Stomach smooth muscle (tissue), 2 donors: ENCODE data around the gene DENR.
"Not testable (repeated sequence)": the region's sequence is repeated elsewhere in the genome, so short reads cannot be mapped to it uniquely, and the experiment has no call there.

Source experiments
- H3K27ac ChIP-seq: one replicate; pipeline ENCODE4 v1.7.0; 2013; ENCODE audit warnings: mild to moderate bottlenecking, low read length, inconsistent platforms
- H3K27me3 ChIP-seq, 2 donors: one replicate each; pipeline ENCODE4 v1.7.0; 2013; ENCODE audit warnings: low read length in 2 of 2; ENCODE audit not compliant: insufficient read depth in 2 of 2, control insufficient read depth in 1 of 2
- H3K36me3 ChIP-seq, 2 donors: one replicate each; pipeline ENCODE4 v1.7.0; 2013; ENCODE audit warnings: low read length in 2 of 2; ENCODE audit not compliant: control insufficient read depth in 2 of 2, insufficient read depth in 2 of 2
- H3K4me1 ChIP-seq: one replicate; pipeline ENCODE4 v1.7.0; 2013; ENCODE audit warnings: low read length; ENCODE audit not compliant: control insufficient read depth, insufficient read depth
- H3K4me3 ChIP-seq, 2 donors: one replicate each; pipeline ENCODE4 v1.7.0; 2013; ENCODE audit warnings: low read length in 2 of 2
- H3K9ac ChIP-seq, 2 donors: one replicate each; pipeline ENCODE4 v1.7.0; 2013; ENCODE audit warnings: low read length in 2 of 2, mild to moderate bottlenecking in 1 of 2
- H3K9me3 ChIP-seq, 2 donors: one replicate each; pipeline ENCODE4 v1.7.0; 2013; ENCODE audit warnings: low read length in 2 of 2; ENCODE audit not compliant: control insufficient read depth in 2 of 2
- donor health status: healthy.
- donor health status: Pancreatic carcinoma.

The DENR gene

DNA sequence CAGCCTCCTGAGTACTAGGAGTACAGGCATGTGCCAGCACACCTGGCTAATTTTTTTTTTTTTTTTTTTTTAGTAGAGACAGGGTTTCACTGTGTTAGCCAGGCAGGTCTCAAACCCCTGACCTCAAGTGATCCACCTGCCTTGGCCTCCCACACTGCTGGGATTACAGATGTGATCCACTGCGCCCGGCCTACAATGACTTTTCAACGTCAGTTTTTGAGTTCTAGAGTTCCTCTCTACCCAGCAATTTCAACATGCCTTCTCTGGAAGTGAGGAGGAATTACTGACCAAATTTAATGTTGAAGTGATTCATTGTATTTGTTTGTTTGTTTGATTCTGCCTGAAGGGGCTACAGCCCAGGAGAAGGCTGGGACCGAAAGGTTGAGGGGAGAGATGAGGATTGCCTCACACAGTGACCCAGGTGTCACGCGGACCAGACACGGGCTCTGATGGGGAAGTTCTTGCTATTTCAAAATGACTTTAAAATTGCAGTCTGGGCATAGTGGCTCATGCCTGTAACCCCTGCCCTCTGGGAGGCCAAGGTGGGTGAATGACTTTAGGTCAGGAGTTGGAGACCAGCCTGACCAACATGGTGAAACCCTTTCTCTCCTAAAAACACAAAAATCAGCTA lies 8.6 kb upstream of the DENR start:
- H3K4me3 ChIP-seq = no peak overlapping the region
- H3K9ac ChIP-seq = no peak overlapping the region
- no peaks in the 10 kb centered on the region for H3K36me3 ChIP-seq
- no peaks in the 10 kb centered on the region for H3K27me3 ChIP-seq
- no peaks in the 10 kb centered on the region for H3K4me1 ChIP-seq
- no peaks in the 10 kb centered on the region for H3K9me3 ChIP-seq
- no peak overlapping the region for H3K27ac ChIP-seq

DNA sequence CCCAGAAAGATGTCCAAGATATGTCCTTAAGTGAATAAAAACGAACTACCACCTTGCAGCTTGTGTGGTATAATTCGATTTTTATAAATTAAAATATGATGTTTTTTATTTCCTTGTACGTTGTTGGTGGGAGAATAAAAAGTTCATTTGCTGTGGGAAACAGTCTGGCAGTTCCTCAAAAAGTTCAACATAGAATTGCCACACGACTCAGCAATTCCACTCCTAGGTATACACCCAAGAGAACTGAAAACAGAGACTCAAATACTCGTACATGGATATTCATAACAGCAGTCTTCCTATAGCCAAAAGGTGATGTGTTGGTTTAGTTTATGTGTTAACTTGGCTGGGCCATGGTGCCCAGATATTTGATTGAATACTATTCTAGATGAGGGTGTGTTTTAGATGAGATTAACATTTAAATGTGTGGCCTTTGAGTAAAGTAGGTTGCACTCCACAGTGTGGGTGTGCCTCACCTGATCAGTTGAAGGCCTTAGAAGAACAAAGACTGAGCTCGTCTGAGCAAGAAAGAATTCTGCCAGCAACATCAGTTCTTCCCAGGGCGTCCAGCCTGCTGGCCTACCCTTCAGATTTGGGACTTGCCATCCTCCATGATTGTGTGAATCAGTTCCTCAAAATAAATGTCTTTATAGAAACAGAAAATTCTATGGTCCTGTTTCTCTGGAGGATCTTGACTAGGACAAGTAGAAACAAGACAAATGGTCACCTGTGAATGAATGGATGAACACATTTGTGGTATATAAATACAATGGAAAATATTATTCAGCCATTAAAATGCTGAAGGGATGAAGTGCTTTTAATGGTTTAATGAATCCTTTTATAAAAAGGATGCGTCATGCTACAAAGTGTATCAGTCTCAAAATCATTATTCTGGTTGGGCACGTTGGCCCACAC lies 5.1 kb upstream of the DENR start:
- no peaks in the 10 kb centered on the region for H3K36me3 ChIP-seq
- H3K4me1 ChIP-seq = no peaks in the 10 kb centered on the region
- H3K4me3 ChIP-seq = no peak overlapping the region
- no peaks in the 10 kb centered on the region for H3K27me3 ChIP-seq
- no peak overlapping the region for H3K27ac ChIP-seq
- H3K9me3 ChIP-seq = no peaks in the 10 kb centered on the region
- H3K9ac ChIP-seq = no peak overlapping the region

DNA sequence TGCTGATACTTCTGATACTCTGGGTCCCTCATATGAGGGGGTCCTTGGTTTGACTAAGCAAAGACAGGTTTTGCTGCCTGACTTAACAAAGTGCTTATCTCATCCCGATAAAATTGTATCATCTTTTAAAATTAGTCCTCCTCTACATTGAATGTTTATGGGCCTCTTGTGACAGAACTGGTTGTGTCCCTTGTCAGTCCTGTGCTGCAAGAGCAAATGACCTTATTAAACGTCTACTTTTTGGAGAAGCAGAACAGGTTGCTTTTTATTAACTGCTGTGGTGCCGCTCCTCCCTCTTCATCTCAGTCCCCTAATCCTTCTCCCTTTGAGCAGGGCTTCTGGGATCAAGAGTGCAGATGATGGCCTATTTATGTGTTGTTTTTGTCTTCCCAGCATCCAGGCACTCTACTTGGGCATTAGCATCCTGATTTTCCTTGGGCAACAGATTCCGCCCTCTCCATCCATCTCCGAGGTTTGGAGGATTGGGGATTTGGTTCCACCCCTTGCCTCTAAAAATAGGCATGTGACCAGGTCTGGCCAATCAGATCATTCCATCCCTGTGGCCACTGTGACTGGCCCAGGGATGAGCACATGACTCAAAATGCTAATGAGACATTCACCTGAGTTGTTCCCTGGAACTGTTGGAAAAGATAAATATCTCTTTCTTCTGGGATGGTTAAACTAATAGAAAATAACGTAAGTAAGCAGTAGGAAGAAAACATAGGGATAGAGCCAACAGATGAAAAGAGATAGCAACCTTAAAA lies 2.9 kb upstream of the DENR start:
- no peak overlapping the region for H3K27ac ChIP-seq
- peaks cover 11% of the 10 kb centered on the region for H3K4me1 ChIP-seq
- no peak overlapping the region for H3K9ac ChIP-seq
- no peaks in the 10 kb centered on the region for H3K9me3 ChIP-seq
- peaks cover 2 to 6% of the 10 kb centered on the region in 2 donors for H3K36me3 ChIP-seq
- no peaks in the 10 kb centered on the region for H3K27me3 ChIP-seq
- no peak overlapping the region for H3K4me3 ChIP-seq

DNA sequence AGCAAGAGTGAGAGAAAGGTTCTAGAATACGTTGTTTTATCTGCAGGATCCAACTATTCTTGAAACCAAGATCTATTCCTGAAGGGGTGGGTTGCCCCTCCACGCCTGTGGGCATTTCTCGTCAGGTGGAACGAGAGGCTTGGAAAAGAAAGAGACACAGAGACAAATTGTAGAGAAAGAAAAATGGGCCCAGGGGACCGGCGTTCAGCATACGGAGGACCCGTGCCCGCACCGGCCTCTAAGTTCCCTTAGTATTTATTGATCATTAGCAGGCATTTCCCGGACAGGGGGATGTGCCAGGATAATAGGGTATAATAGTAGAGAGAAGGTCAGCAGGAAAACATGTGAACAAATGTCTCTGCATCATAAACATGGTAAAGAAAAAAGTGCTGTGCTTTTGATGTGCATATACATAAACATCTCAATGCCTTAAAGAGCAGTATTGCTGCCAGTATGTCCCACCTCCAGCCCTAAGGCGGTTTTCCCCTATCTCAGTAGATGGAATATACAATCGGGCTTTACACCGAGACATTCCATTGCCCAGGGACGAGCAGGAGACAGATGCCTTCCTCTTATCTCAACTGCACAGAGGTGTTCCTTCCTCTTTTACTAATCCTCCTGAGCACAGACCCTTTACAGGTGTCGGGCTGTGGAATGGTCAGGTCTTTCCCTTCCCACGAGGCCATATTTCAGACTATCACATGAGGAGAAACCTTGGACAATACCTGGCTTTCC lies 1.7 kb upstream of the DENR start:
- peaks cover 11% of the 10 kb centered on the region for H3K4me1 ChIP-seq

DNA sequence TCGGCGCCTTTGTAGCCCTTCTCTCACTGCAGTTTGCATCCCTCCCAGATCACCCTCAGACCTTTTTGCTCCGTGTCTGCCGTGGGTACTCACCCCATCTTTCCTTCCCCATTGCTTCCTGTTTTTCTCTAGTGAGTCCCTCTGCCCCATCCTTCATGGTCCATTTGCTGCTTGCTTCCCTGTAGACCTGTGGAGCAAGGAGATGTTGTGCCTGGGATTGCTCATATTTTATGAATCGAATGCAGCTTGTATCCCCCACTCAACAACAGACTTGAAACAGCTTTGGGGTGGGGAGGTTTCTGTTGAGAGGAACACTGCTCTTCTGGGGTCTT lies 661 bp downstream of the DENR start:
- Histone ChIP-seq H3K4me1 (peaks cover 11% of the 10 kb centered on the region), H3K27ac (peak overlapping the region; percentile 69), H3K9ac (peak overlapping the region; percentile 96 to 97), H3K27me3 (no peaks in the 10 kb centered on the region), H3K9me3 (no peaks in the 10 kb centered on the region), H3K36me3 (peaks cover 8 to 18% of the 10 kb centered on the region in 2 donors), H3K4me3 (peak overlapping the region; percentile 77 to 91)

More for the DNA sequence above, 1.7 kb upstream of the DENR start:
- peaks cover 6 to 13% of the 10 kb centered on the region in 2 donors for H3K36me3 ChIP-seq
- not testable (repeated sequence) for H3K4me3 ChIP-seq, H3K27me3 ChIP-seq, H3K27ac ChIP-seq, H3K9me3 ChIP-seq, H3K9ac ChIP-seq

DNA sequence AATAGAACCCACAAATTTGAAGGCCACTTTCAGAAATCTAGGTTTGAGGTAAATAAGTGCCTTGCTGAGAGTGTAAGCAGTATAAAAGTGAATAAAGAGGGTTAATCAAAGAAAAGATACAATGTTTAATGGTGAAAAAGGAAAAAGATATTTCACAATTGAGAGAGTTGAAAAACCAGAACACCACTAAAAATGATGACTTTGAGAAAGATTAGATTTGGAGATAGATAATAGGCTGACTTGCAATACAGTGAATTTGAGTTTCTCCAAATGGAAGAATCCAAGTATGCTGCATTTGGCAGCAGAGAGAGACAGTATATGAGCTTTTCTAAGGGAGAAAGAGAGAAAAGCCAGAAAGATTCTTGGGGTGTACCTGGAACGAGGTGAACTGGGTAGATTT lies 2.2 kb downstream of the DENR start:
- Histone ChIP-seq H3K4me3 (no peak overlapping the region), H3K36me3 (peaks cover 11 to 23% of the 10 kb centered on the region in 2 donors), H3K9ac (peak overlapping the region in 1 of 2 donors; percentile 96), H3K27me3 (no peaks in the 10 kb centered on the region), H3K27ac (no peak overlapping the region), H3K9me3 (no peaks in the 10 kb centered on the region), H3K4me1 (peaks cover 11% of the 10 kb centered on the region)

DNA sequence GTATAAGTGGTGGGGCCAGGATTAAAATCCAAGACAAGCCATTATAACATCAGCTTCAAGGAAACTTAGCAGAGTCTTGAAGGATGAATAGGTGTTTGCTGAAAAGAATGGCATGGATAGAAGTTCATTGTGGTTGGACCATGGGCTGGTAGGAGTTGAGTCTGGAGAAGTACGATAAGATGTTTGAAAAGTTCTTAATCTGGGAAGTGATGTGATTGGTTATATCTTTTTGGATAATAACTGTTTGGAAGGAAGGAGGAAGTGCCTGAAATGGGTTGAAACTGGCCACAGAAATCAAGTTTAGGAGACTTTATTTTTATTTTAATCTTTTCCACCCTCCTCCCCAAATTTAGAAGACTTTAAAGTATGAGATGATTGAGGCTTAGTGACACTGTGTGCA lies 4.9 kb downstream of the DENR start:
- Histone ChIP-seq H3K4me1 (peaks cover 11% of the 10 kb centered on the region), H3K9ac (no peak overlapping the region), H3K4me3 (no peak overlapping the region), H3K9me3 (no peaks in the 10 kb centered on the region), H3K27me3 (no peaks in the 10 kb centered on the region), H3K27ac (no peak overlapping the region), H3K36me3 (peaks cover 13 to 23% of the 10 kb centered on the region in 2 donors)

DNA sequence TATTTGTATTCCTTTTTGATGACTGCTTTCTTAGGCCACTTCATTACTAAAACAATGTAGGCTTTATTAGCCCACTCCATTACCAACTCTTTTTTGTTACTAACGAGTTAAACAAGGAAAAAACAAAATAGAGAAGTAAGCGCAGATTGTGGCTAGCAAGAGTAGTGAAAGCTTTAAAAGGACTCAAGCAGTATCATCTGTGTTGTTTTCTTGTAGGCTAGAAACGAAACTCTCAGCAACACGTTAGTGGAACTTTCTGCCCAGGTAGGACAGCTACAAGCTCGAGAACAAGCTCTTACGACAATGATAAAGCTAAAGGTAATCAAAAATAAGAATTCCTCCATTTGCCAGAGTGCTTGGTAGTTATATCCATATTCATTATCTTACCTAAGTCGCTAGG lies 32.9 kb downstream of the DENR start:
- no peaks in the 10 kb centered on the region for H3K9me3 ChIP-seq
- H3K36me3 ChIP-seq = no peaks in the 10 kb centered on the region
- H3K27me3 ChIP-seq = no peaks in the 10 kb centered on the region
- no peaks in the 10 kb centered on the region for H3K4me1 ChIP-seq
- no peak overlapping the region for H3K27ac ChIP-seq
- H3K9ac ChIP-seq = no peak overlapping the region
- H3K4me3 ChIP-seq = no peak overlapping the region

DNA sequence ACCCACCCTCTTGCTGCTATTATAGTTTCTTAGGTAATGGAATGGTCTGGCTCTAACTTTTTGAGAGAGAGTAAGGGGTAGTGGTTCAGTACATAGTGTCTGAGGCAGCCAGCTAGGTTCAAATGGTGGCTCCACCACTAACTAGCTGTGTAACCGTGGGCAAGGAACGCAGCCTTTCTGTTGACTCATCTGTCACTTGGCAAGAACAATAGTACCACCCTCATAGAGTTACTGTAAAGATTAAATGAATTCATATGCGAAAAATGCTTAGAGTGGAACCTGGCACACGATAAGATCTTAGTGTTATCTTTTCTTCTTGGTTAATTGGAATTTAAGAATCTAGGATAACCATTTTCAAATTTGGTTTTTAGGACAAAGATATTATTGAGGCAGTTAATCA lies 35.8 kb downstream of the DENR start:
- no peak overlapping the region for H3K27ac ChIP-seq
- no peaks in the 10 kb centered on the region for H3K27me3 ChIP-seq
- no peak overlapping the region for H3K9ac ChIP-seq
- no peak overlapping the region for H3K4me3 ChIP-seq
- no peaks in the 10 kb centered on the region for H3K36me3 ChIP-seq
- no peaks in the 10 kb centered on the region for H3K4me1 ChIP-seq
- no peaks in the 10 kb centered on the region for H3K9me3 ChIP-seq

- Histone ChIP-seq H3K9me3 (no peaks in the 10 kb centered on the region), H3K27me3 (no peaks in the 10 kb centered on the region), H3K27ac (no peak overlapping the region), H3K9ac (no peak overlapping the region), H3K4me3 (no peak overlapping the region), H3K36me3 (no peaks in the 10 kb centered on the region), H3K4me1 (no peaks in the 10 kb centered on the region)
Measured at GRCh38 chr12:122789637-122790036, 37.0 kb downstream of the DENR start.
